SU-DHL-6 (cell line): Measurements from ENCODE around the gene CEP128.

Experiments
- H2AFZ ChIP-seq: fragments of 200-600 bp; sonication (generic); 2 replicates; pipeline ENCODE4 v1.6.1; 2014; ENCODE audit warnings: low read depth, mild to moderate bottlenecking, moderate library complexity, mixed read lengths, antibody characterized with exemption, low read length; ENCODE audit not compliant: severe bottlenecking
- H3F3A ChIP-seq: fragments of 200-600 bp; shearing (Covaris generic); 2 replicates; pipeline ENCODE4 v1.6.0; 2016; ENCODE audit warnings: antibody characterized with exemption, mild to moderate bottlenecking; ENCODE audit not compliant: insufficient read depth
- H3K27ac ChIP-seq: fragments of 200-600 bp; sonication (generic); 2 replicates; pipeline ENCODE4 v1.5.1; 2016; ENCODE audit warnings: low read depth, mild to moderate bottlenecking, low read length, moderate library complexity, mixed read lengths
- H3K27me3 ChIP-seq: fragments of 200-600 bp; sonication (generic), shearing (Covaris generic); 2 replicates; pipeline ENCODE4 v1.6.0; 2014; ENCODE audit warnings: mild to moderate bottlenecking, low read length
- H3K36me3 ChIP-seq: fragments of 200-600 bp; sonication (generic); 2 replicates; pipeline ENCODE4 v1.6.1; 2014; ENCODE audit warnings: mild to moderate bottlenecking, low read length, mixed read lengths
- H3K4me2 ChIP-seq: fragments of 300-600, 200-600 bp; shearing (Covaris generic), sonication (generic); 2 replicates; pipeline ENCODE4 v1.6.0; 2014; ENCODE audit warnings: low read length, low read depth, mild to moderate bottlenecking; ENCODE audit not compliant: poor library complexity, severe bottlenecking
- H3K4me3 ChIP-seq: fragments of 200-600 bp; sonication (generic); 2 replicates; pipeline ENCODE4 v1.5.1; 2014; ENCODE audit warnings: antibody characterized with exemption, low read length, mild to moderate bottlenecking, mixed read lengths; ENCODE audit not compliant: insufficient read depth, poor library complexity, severe bottlenecking
- H3K79me2 ChIP-seq: fragments of 200-600 bp; sonication (generic); 2 replicates; pipeline ENCODE4 v1.6.1; 2014; ENCODE audit warnings: mild to moderate bottlenecking, low read length, moderate library complexity; ENCODE audit not compliant: insufficient read depth
- H3K9ac ChIP-seq: fragments of 200-600 bp; sonication (generic); 2 replicates; pipeline ENCODE4 v1.7.0; 2014; ENCODE audit warnings: mild to moderate bottlenecking, low read length
- H3K9me2 ChIP-seq: fragments of 200-600 bp; sonication (generic); replicated peaks from 2 replicates; pipeline ENCODE4 v1.6.1; 2014; ENCODE audit warnings: low read length; ENCODE audit not compliant: insufficient read depth
- H3K9me3 ChIP-seq: fragments of 200-600 bp; sonication (generic); 2 replicates; pipeline ENCODE4 v1.6.1; 2014; ENCODE audit warnings: low read length, mixed read lengths; ENCODE audit not compliant: insufficient read depth
- H4K20me1 ChIP-seq: fragments of 200-600 bp; sonication (generic); 2 replicates; pipeline ENCODE4 v1.6.1; 2014; ENCODE audit warnings: low read depth, mild to moderate bottlenecking, antibody characterized with exemption, low read length, moderate library complexity, mixed read lengths
- CTCF ChIP-seq: fragments of 200-600 bp; sonication (generic); IDR thresholded peaks from one replicate; pipeline ENCODE4 v1.5.1; 2017; ENCODE audit warnings: antibody characterized with exemption, mild to moderate bottlenecking, low read length, moderate library complexity; ENCODE audit not compliant: insufficient read depth, poor library complexity, severe bottlenecking
- EZH2phosphoT487 ChIP-seq: fragments of 200-600 bp; sonication (generic), shearing (Covaris generic); conservative IDR thresholded peaks from 2 replicates; pipeline ENCODE4 v1.6.1; 2018; ENCODE audit warnings: mild to moderate bottlenecking, antibody characterized with exemption, low read length, moderate library complexity, mixed read lengths

Gene CEP128

GRCh38 chr14:80699861-80700260 lies 241.7 kb downstream of the CEP128 start:
- Histone ChIP-seq H3K9me3 (no peaks in the 10 kb centered on the region), H3F3A (no peaks in the 10 kb centered on the region), H2AFZ (no peak overlapping the region), H3K27ac (no peak overlapping the region), H4K20me1 (no peaks in the 10 kb centered on the region), H3K9me2 (no peaks in the 10 kb centered on the region), H3K36me3 (no peaks in the 10 kb centered on the region), H3K4me2 (no peak overlapping the region), H3K4me3 (no peak overlapping the region), H3K27me3 (no peaks in the 10 kb centered on the region), H3K9ac (no peak overlapping the region), H3K79me2 (no peaks in the 10 kb centered on the region)
- no peak for TF ChIP-seq CTCF

GRCh38 chr14:80698974-80699373 lies 242.6 kb downstream of the CEP128 start:
- TF ChIP-seq EZH2phosphoT487 (no peak), CTCF (no peak)
- Histone ChIP-seq H3K36me3 (no peaks in the 10 kb centered on the region), H3K9me3 (no peaks in the 10 kb centered on the region), H3K27me3 (no peaks in the 10 kb centered on the region), H3K4me2 (no peak overlapping the region), H3F3A (no peaks in the 10 kb centered on the region), H3K27ac (no peak overlapping the region), H3K4me3 (no peak overlapping the region), H3K9me2 (no peaks in the 10 kb centered on the region), H2AFZ (no peak overlapping the region), H3K79me2 (no peaks in the 10 kb centered on the region), H3K9ac (no peak overlapping the region), H4K20me1 (no peaks in the 10 kb centered on the region)

GRCh38 chr14:80695869-80696268 lies 245.7 kb downstream of the CEP128 start:
- no peak overlapping the region for H3K4me2 ChIP-seq

More at GRCh38 chr14:80695869-80696268, 245.7 kb downstream of the CEP128 start:
- H2AFZ ChIP-seq: no peak overlapping the region
- H3K9me3 ChIP-seq: no peaks in the 10 kb centered on the region
- TF ChIP-seq CTCF (no peak), EZH2phosphoT487 (no peak)
- no peaks in the 10 kb centered on the region for H3F3A ChIP-seq
- no peaks in the 10 kb centered on the region for H3K79me2 ChIP-seq
- H3K36me3 ChIP-seq: no peaks in the 10 kb centered on the region
- H3K4me3 ChIP-seq: no peak overlapping the region
- no peak overlapping the region for H3K27ac ChIP-seq
- no peaks in the 10 kb centered on the region for H3K27me3 ChIP-seq
- H3K9me2 ChIP-seq: no peaks in the 10 kb centered on the region
- H3K9ac ChIP-seq: no peak overlapping the region
- H4K20me1 ChIP-seq: no peaks in the 10 kb centered on the region
